BE2C (cell line): Measurements from ENCODE around the gene C11orf71.
A peak's percentile ranks its signal among the peaks of the same experiment; 100 is the strongest.

Source experiments
- DNase-seq: peaks from one replicate; pipeline ENCODE4 v3.0.0-alpha.2; 2020
- H3K27me3 ChIP-seq: fragments of 250-450 bp; sonication (Bioruptor Pico); 2 replicates; pipeline ENCODE4 v1.5.1; 2020; ENCODE audit warnings: mild to moderate bottlenecking
- H3K36me3 ChIP-seq: fragments of 250-450 bp; sonication (Bioruptor Pico); 2 replicates; pipeline ENCODE4 v1.5.1; 2020; ENCODE audit warnings: mild to moderate bottlenecking
- H3K4me1 ChIP-seq: fragments of 250-450 bp; sonication (Bioruptor Pico); 2 replicates; pipeline ENCODE4 v1.5.1; 2020
- H3K4me3 ChIP-seq: 2 replicates; pipeline ENCODE4 v1.5.1; 2011; ENCODE audit warnings: low read depth, low read length
- H3K9me3 ChIP-seq: fragments of 250-450 bp; sonication (Bioruptor Pico); 2 replicates; pipeline ENCODE4 v1.5.1; 2020
- TF ChIP-seq, protein P1 (sequence below): IDR thresholded peaks from 2 replicates; pipeline ENCODE4 v1.5.1; 2012; ENCODE audit warnings: mild to moderate bottlenecking, low read depth, low read length

C11orf71 gene

DNA sequence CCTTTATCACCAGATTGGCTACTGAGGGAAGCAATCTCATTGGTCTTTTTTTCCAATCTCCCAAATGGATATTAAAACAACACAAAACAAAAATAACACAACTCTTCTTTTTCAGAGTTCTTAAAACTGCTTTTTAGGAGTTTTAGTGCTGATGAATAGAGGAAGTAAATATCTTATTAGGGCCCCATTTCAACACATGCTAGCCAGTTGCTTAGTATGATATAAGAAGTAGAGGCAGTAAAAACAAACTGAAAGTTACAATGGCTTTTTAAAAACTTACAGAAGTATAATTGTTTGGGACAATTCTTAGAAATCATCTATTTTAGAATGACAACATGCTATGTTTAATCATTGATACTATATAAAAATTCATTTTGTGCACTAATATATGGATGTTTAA lies 3.4 kb downstream of the C11orf71 start:
- Histone ChIP-seq H3K4me1 (no peaks in the 10 kb centered on the region; the same call in 1 of the 2 replicates), H3K27me3 (no peaks in the 10 kb centered on the region), H3K9me3 (no peaks in the 10 kb centered on the region), H3K36me3 (no peaks in the 10 kb centered on the region), H3K4me3 (no peak overlapping the region)
- no peak for DNase-seq
- TF ChIP-seq, protein P1, sequence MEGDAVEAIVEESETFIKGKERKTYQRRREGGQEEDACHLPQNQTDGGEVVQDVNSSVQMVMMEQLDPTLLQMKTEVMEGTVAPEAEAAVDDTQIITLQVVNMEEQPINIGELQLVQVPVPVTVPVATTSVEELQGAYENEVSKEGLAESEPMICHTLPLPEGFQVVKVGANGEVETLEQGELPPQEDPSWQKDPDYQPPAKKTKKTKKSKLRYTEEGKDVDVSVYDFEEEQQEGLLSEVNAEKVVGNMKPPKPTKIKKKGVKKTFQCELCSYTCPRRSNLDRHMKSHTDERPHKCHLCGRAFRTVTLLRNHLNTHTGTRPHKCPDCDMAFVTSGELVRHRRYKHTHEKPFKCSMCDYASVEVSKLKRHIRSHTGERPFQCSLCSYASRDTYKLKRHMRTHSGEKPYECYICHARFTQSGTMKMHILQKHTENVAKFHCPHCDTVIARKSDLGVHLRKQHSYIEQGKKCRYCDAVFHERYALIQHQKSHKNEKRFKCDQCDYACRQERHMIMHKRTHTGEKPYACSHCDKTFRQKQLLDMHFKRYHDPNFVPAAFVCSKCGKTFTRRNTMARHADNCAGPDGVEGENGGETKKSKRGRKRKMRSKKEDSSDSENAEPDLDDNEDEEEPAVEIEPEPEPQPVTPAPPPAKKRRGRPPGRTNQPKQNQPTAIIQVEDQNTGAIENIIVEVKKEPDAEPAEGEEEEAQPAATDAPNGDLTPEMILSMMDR = no peak

DNA sequence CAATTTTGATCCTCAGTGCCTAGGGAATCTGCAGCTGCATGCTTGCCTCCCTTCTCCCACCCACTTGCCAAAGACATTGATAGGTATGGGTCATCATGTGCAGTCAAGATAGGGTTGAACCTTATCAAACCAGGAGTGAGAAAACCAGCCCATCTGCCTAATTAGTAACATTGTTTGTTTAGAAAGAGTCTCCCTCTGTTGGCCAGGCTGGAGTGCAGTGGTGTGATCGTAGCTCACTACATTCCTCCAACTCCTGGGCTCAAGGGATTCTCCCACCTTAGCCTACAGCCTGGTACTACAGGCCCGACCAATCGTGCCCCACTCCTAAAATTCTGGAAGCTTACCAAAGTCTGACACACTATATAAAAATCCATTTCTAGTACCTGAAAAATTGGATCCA lies 4.6 kb downstream of the C11orf71 start:
- no peaks in the 10 kb centered on the region for H3K4me1 ChIP-seq
- H3K36me3 ChIP-seq = no peaks in the 10 kb centered on the region
- TF ChIP-seq, protein P1 = peak; percentile 41
- H3K9me3 ChIP-seq = no peaks in the 10 kb centered on the region
- no peaks in the 10 kb centered on the region for H3K27me3 ChIP-seq
- H3K4me3 ChIP-seq = no peak overlapping the region
- DNase-seq = no peak

DNA sequence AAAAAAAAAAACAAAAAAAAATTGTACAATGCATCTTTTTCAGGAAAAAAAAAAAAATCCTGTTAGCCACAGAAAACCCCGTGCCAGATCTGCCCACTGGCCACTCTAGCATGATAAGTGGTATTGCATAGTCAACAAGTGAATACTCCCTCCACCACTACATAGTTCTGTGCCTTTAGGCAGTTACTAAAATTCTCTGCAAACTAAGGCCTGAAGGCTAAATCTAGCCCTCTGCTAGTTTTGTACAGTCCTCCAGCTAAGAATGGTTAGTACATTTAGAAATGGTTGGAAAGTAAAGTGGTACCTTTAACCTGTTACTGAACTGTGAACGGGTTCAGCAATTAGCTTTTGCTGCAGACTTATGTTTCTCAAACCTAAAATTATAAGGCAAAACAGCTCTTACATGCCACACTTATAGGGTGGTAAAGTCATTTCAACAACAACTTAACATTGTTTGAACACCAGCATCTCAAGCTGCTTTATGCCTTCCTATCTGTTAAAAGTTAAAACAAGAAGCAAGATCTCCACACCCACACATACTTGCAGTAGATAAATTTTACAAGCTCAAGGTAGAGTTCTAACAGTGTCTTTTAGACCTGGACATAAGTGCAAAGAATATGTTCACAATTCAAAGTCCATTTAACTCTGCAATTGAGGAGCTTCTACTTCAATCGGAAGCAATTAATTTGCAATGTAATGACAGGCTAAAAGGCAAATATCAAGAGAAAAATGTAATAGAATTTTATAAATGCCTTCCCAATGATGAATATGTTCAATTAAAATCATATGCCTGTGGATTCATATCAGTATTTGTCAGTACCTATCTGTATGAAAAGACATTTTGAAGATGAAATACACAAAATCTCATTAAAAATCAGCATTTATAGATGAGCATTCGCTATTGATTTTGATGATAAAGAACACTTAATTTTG lies 7.3 kb downstream of the C11orf71 start:
- H3K27me3 ChIP-seq = no peaks in the 10 kb centered on the region
- DNase-seq = no peak
- no peaks in the 10 kb centered on the region for H3K9me3 ChIP-seq
- no peak overlapping the region for H3K4me3 ChIP-seq
- TF ChIP-seq, protein P1 = no peak
- H3K4me1 ChIP-seq = no peaks in the 10 kb centered on the region
- H3K36me3 ChIP-seq = no peaks in the 10 kb centered on the region

DNA sequence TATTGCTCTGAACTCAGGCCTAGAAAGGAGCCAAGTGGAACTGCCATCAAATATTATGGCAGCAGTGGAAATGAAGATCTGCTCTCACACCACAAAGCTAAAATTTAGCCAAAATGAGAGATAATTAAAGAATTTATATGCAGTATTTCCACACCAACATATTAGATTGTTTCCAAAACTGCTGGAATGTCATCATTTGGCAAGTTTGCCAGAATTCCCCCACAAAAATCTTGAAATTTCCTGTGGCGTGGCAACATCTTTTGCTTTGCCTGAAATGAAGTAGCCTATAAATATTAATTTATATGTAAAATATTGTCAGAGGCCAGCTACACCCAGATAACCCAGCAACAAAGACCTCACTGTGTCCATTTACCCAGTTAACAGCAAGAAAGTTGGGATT lies 13.8 kb downstream of the C11orf71 start:
- no peak for DNase-seq
- TF ChIP-seq, protein P1 = no peak
- Histone ChIP-seq H3K9me3 (no peaks in the 10 kb centered on the region), H3K36me3 (no peaks in the 10 kb centered on the region), H3K4me1 (no peaks in the 10 kb centered on the region), H3K27me3 (no peaks in the 10 kb centered on the region), H3K4me3 (no peak overlapping the region)

DNA sequence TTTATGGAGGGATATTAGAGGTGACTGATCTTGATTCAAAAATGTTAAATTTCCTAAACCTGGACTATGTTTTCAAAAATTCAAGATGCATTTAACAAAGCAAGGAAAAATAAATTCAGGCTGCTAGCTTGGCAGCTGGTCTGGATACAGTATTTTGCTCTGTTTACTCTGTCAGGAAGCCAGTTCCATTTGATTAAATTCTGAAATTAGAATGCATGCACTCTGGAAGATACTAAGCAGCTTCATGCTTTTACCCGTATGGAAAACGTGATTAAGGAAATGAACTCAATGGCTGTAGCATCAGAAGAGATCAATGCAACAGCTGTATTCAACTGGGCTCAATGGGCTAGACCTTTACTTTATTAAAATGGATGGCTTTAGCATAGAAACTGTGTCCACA lies 14.2 kb downstream of the C11orf71 start:
- Histone ChIP-seq H3K27me3 (no peaks in the 10 kb centered on the region), H3K4me1 (no peaks in the 10 kb centered on the region), H3K9me3 (no peaks in the 10 kb centered on the region), H3K36me3 (no peaks in the 10 kb centered on the region), H3K4me3 (no peak overlapping the region)
- TF ChIP-seq, protein P1 = no peak
- no peak for DNase-seq

DNA sequence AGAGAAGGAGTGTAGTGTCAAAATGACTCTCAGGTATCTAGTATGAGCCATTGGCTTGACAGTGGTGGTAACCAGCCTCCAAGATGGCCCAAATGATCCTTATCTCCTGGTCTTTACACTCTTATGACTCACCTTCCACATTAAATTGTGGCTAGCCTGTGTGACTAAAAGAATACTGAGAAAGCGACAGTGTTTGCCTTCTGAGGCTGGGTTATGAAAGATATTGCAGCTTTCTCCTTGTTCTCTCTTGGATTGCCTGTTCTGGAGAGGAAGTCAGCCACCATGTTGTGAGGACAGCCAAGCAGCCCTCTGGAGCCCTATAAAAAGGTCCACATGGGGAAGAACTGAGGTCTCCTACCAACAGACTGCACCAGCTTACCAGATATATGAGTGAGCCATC lies 15.8 kb downstream of the C11orf71 start:
- Histone ChIP-seq H3K9me3 (no peaks in the 10 kb centered on the region), H3K27me3 (no peaks in the 10 kb centered on the region), H3K4me3 (no peak overlapping the region), H3K36me3 (no peaks in the 10 kb centered on the region), H3K4me1 (no peaks in the 10 kb centered on the region; the same call in 1 of the 2 replicates)
- TF ChIP-seq, protein P1 = no peak
- no peak for DNase-seq
